SU-DHL-6 (cell line): ENCODE data around the gene SPNS2.

Source experiments
- H2AFZ ChIP-seq: fragments of 200-600 bp; sonication (generic); 2 replicates; pipeline ENCODE4 v1.6.1; 2014; ENCODE audit warnings: low read depth, mild to moderate bottlenecking, moderate library complexity, mixed read lengths, antibody characterized with exemption, low read length; ENCODE audit not compliant: severe bottlenecking
- H3F3A ChIP-seq: fragments of 200-600 bp; shearing (Covaris generic); 2 replicates; pipeline ENCODE4 v1.6.0; 2016; ENCODE audit warnings: antibody characterized with exemption, mild to moderate bottlenecking; ENCODE audit not compliant: insufficient read depth
- H3K27ac ChIP-seq: fragments of 200-600 bp; sonication (generic); 2 replicates; pipeline ENCODE4 v1.5.1; 2016; ENCODE audit warnings: low read depth, mild to moderate bottlenecking, low read length, moderate library complexity, mixed read lengths
- H3K27me3 ChIP-seq: fragments of 200-600 bp; sonication (generic), shearing (Covaris generic); 2 replicates; pipeline ENCODE4 v1.6.0; 2014; ENCODE audit warnings: mild to moderate bottlenecking, low read length
- H3K36me3 ChIP-seq: fragments of 200-600 bp; sonication (generic); 2 replicates; pipeline ENCODE4 v1.6.1; 2014; ENCODE audit warnings: mild to moderate bottlenecking, low read length, mixed read lengths
- H3K4me2 ChIP-seq: fragments of 300-600, 200-600 bp; shearing (Covaris generic), sonication (generic); 2 replicates; pipeline ENCODE4 v1.6.0; 2014; ENCODE audit warnings: low read length, low read depth, mild to moderate bottlenecking; ENCODE audit not compliant: poor library complexity, severe bottlenecking
- H3K4me3 ChIP-seq: fragments of 200-600 bp; sonication (generic); 2 replicates; pipeline ENCODE4 v1.5.1; 2014; ENCODE audit warnings: antibody characterized with exemption, low read length, mild to moderate bottlenecking, mixed read lengths; ENCODE audit not compliant: insufficient read depth, poor library complexity, severe bottlenecking
- H3K79me2 ChIP-seq: fragments of 200-600 bp; sonication (generic); 2 replicates; pipeline ENCODE4 v1.6.1; 2014; ENCODE audit warnings: mild to moderate bottlenecking, low read length, moderate library complexity; ENCODE audit not compliant: insufficient read depth
- H3K9ac ChIP-seq: fragments of 200-600 bp; sonication (generic); 2 replicates; pipeline ENCODE4 v1.7.0; 2014; ENCODE audit warnings: mild to moderate bottlenecking, low read length
- H3K9me2 ChIP-seq: fragments of 200-600 bp; sonication (generic); replicated peaks from 2 replicates; pipeline ENCODE4 v1.6.1; 2014; ENCODE audit warnings: low read length; ENCODE audit not compliant: insufficient read depth
- H3K9me3 ChIP-seq: fragments of 200-600 bp; sonication (generic); 2 replicates; pipeline ENCODE4 v1.6.1; 2014; ENCODE audit warnings: low read length, mixed read lengths; ENCODE audit not compliant: insufficient read depth
- H4K20me1 ChIP-seq: fragments of 200-600 bp; sonication (generic); 2 replicates; pipeline ENCODE4 v1.6.1; 2014; ENCODE audit warnings: low read depth, mild to moderate bottlenecking, antibody characterized with exemption, low read length, moderate library complexity, mixed read lengths
- CTCF ChIP-seq: fragments of 200-600 bp; sonication (generic); IDR thresholded peaks from one replicate; pipeline ENCODE4 v1.5.1; 2017; ENCODE audit warnings: antibody characterized with exemption, mild to moderate bottlenecking, low read length, moderate library complexity; ENCODE audit not compliant: insufficient read depth, poor library complexity, severe bottlenecking
- EZH2phosphoT487 ChIP-seq: fragments of 200-600 bp; sonication (generic), shearing (Covaris generic); conservative IDR thresholded peaks from 2 replicates; pipeline ENCODE4 v1.6.1; 2018; ENCODE audit warnings: mild to moderate bottlenecking, antibody characterized with exemption, low read length, moderate library complexity, mixed read lengths

Gene SPNS2

GRCh38 chr17:4572131-4572530 is 73.5 kb downstream of the SPNS2 start:
- Histone ChIP-seq H2AFZ (no peak overlapping the region), H3K9me3 (no peaks in the 10 kb centered on the region), H3K27me3 (no peaks in the 10 kb centered on the region), H3K4me3 (no peak overlapping the region), H3K79me2 (no peaks in the 10 kb centered on the region), H3K36me3 (no peaks in the 10 kb centered on the region), H3K9me2 (no peaks in the 10 kb centered on the region), H3K27ac (no peak overlapping the region), H3K4me2 (no peak overlapping the region), H3F3A (no peaks in the 10 kb centered on the region), H3K9ac (no peak overlapping the region), H4K20me1 (no peaks in the 10 kb centered on the region)
- no peak for TF ChIP-seq EZH2phosphoT487
- no peak for TF ChIP-seq CTCF

GRCh38 chr17:4573115-4573514 is 74.4 kb downstream of the SPNS2 start:
- Histone ChIP-seq H3K9ac (no peak overlapping the region), H3K27ac (no peak overlapping the region), H3K9me2 (no peaks in the 10 kb centered on the region), H3K36me3 (no peaks in the 10 kb centered on the region), H3K9me3 (no peaks in the 10 kb centered on the region), H2AFZ (no peak overlapping the region), H3K79me2 (no peaks in the 10 kb centered on the region), H3K27me3 (no peaks in the 10 kb centered on the region), H3K4me3 (no peak overlapping the region), H3K4me2 (no peak overlapping the region), H4K20me1 (no peaks in the 10 kb centered on the region), H3F3A (no peaks in the 10 kb centered on the region)
- no peak for TF ChIP-seq EZH2phosphoT487
- no peak for TF ChIP-seq CTCF

GRCh38 chr17:4573669-4574068 is 75.0 kb downstream of the SPNS2 start:
- H3K9me2 ChIP-seq, result no peaks in the 10 kb centered on the region
- no peak overlapping the region for H2AFZ ChIP-seq
- H3K27ac ChIP-seq, result no peak overlapping the region
- no peaks in the 10 kb centered on the region for H3K27me3 ChIP-seq
- no peaks in the 10 kb centered on the region for H4K20me1 ChIP-seq
- TF ChIP-seq CTCF (no peak), EZH2phosphoT487 (no peak)
- no peak overlapping the region for H3K9ac ChIP-seq
- no peak overlapping the region for H3K4me3 ChIP-seq
- H3K79me2 ChIP-seq, result no peaks in the 10 kb centered on the region
- H3K4me2 ChIP-seq, result no peak overlapping the region
- H3F3A ChIP-seq, result no peaks in the 10 kb centered on the region
- H3K9me3 ChIP-seq, result no peaks in the 10 kb centered on the region
- no peaks in the 10 kb centered on the region for H3K36me3 ChIP-seq

GRCh38 chr17:4574448-4575045 is 75.9 kb downstream of the SPNS2 start:
- H3K9me2 ChIP-seq, result no peaks in the 10 kb centered on the region
- H3K9ac ChIP-seq, result no peak overlapping the region
- no peak overlapping the region for H2AFZ ChIP-seq
- no peaks in the 10 kb centered on the region for H3K9me3 ChIP-seq
- H3K79me2 ChIP-seq, result no peaks in the 10 kb centered on the region
- no peaks in the 10 kb centered on the region for H3K27me3 ChIP-seq
- H3K4me2 ChIP-seq, result no peak overlapping the region
- H3K27ac ChIP-seq, result no peak overlapping the region
- no peak overlapping the region for H3K4me3 ChIP-seq
- no peaks in the 10 kb centered on the region for H4K20me1 ChIP-seq
- no peaks in the 10 kb centered on the region for H3F3A ChIP-seq
- TF ChIP-seq EZH2phosphoT487, result no peak
- no peak for TF ChIP-seq CTCF
- no peaks in the 10 kb centered on the region for H3K36me3 ChIP-seq
